ENCODE measurements around the gene PTPRF.
A peak's percentile ranks its signal among the peaks of the same experiment; 100 is the strongest.
"Not testable (repeated sequence)": the region's sequence is repeated elsewhere in the genome, so short reads cannot be mapped to it uniquely, and the experiment has no call there.

The PTPRF gene

GRCh38 chr1:43639976-43640794 lies 109.5 kb downstream of the PTPRF start:
- DNase-seq: no peak

- DNase-seq: no peak
Observed at GRCh38 chr1:43644558-43644957, 113.9 kb downstream of the PTPRF start.

GRCh38 chr1:43645461-43645860 lies 114.8 kb downstream of the PTPRF start:
- DNase-seq: no peak

- DNase-seq: not testable (repeated sequence)
Observed at GRCh38 chr1:43647331-43647730, 116.6 kb downstream of the PTPRF start.

- DNase-seq: no peak
Observed at GRCh38 chr1:43648221-43648847, 117.7 kb downstream of the PTPRF start.

GRCh38 chr1:43648876-43649477 lies 118.3 kb downstream of the PTPRF start:
- no peak for DNase-seq

- peak; percentile 75 to 96 (median 87) for DNase-seq
Observed at GRCh38 chr1:43650310-43651085, 119.8 kb downstream of the PTPRF start.

GRCh38 chr1:43651188-43651587 lies 120.5 kb downstream of the PTPRF start:
- no peak for DNase-seq

- DNase-seq: no peak
Observed at GRCh38 chr1:43651902-43652301, 121.2 kb downstream of the PTPRF start.

- DNase-seq: peak in 1 of 5 donors; percentile 19
Observed at GRCh38 chr1:43653339-43653738, 122.7 kb downstream of the PTPRF start.

- DNase-seq: no peak
Observed at GRCh38 chr1:43653893-43654292, 123.2 kb downstream of the PTPRF start.

GRCh38 chr1:43655953-43656352 lies 125.3 kb downstream of the PTPRF start:
- DNase-seq: no peak

GRCh38 chr1:43659212-43660166 lies 128.8 kb downstream of the PTPRF start:
- DNase-seq: no peak

GRCh38 chr1:43660355-43660754 lies 129.7 kb downstream of the PTPRF start:
- DNase-seq: no peak

GRCh38 chr1:43664369-43664768 lies 133.7 kb downstream of the PTPRF start:
- DNase-seq: no peak

- no peak for DNase-seq
Observed at GRCh38 chr1:43666608-43667007, 135.9 kb downstream of the PTPRF start.

GRCh38 chr1:43668956-43669355 lies 138.3 kb downstream of the PTPRF start:
- DNase-seq: no peak

- DNase-seq: no peak
Observed at GRCh38 chr1:43669878-43670277, 139.2 kb downstream of the PTPRF start.

GRCh38 chr1:43671193-43671592 lies 140.5 kb downstream of the PTPRF start:
- DNase-seq: no peak

GRCh38 chr1:43671626-43672330 lies 141.1 kb downstream of the PTPRF start:
- DNase-seq: no peak

GRCh38 chr1:43673261-43673660 lies 142.6 kb downstream of the PTPRF start:
- no peak for DNase-seq

Data from T-helper 1 cell (primary cell).